ENCODE data around the gene UBE2D2.
"Not testable (repeated sequence)": the region's sequence is repeated elsewhere in the genome, so short reads cannot be mapped to it uniquely, and the experiment has no call there.

Gene UBE2D2

GRCh38 chr5:139549162-139549894 lies 11.8 kb upstream of the UBE2D2 start:
- DNase-seq (ENCODE audit: low read depth) = no peak

- not testable (repeated sequence) for DNase-seq (ENCODE audit: low read depth)
These were observed 10.9 kb upstream of the UBE2D2 start for GRCh38 chr5:139550051-139550872.

- DNase-seq (ENCODE audit: low read depth) = no peak
These were observed 9.8 kb upstream of the UBE2D2 start for GRCh38 chr5:139551191-139551889.

- no peak for DNase-seq (ENCODE audit: low read depth)
These were observed 8.1 kb upstream of the UBE2D2 start for GRCh38 chr5:139552893-139553575.

GRCh38 chr5:139554264-139554663 lies 6.9 kb upstream of the UBE2D2 start:
- no peak for DNase-seq (ENCODE audit: low read depth)

- DNase-seq (ENCODE audit: low read depth) = no peak
These were observed 3.3 kb upstream of the UBE2D2 start for GRCh38 chr5:139557811-139558210.

- DNase-seq (ENCODE audit: low read depth) = no peak
These were observed 714 bp downstream of the UBE2D2 start for GRCh38 chr5:139561655-139562451.

GRCh38 chr5:139562847-139563246 lies 1.7 kb downstream of the UBE2D2 start:
- no peak for DNase-seq (ENCODE audit: low read depth)

GRCh38 chr5:139565411-139566305 lies 4.5 kb downstream of the UBE2D2 start:
- no peak for DNase-seq (ENCODE audit: low read depth)

GRCh38 chr5:139566611-139567010 lies 5.5 kb downstream of the UBE2D2 start:
- no peak for DNase-seq (ENCODE audit: low read depth)

- DNase-seq (ENCODE audit: low read depth) = no peak
These were observed 8.3 kb downstream of the UBE2D2 start for GRCh38 chr5:139569270-139569955.

GRCh38 chr5:139571543-139571942 lies 10.4 kb downstream of the UBE2D2 start:
- no peak for DNase-seq (ENCODE audit: low read depth)

- no peak for DNase-seq (ENCODE audit: low read depth)
These were observed 10.8 kb downstream of the UBE2D2 start for GRCh38 chr5:139571966-139572365.

- no peak for DNase-seq (ENCODE audit: low read depth)
These were observed 13.6 kb downstream of the UBE2D2 start for GRCh38 chr5:139574641-139575312.

GRCh38 chr5:139575313-139575646 lies 14.1 kb downstream of the UBE2D2 start:
- no peak for DNase-seq (ENCODE audit: low read depth)

GRCh38 chr5:139575751-139576150 lies 14.6 kb downstream of the UBE2D2 start:
- no peak for DNase-seq (ENCODE audit: low read depth)

- no peak for DNase-seq (ENCODE audit: low read depth)
These were observed 16.7 kb downstream of the UBE2D2 start for GRCh38 chr5:139577689-139578290.

- DNase-seq (ENCODE audit: low read depth) = no peak
These were observed 17.2 kb downstream of the UBE2D2 start for GRCh38 chr5:139578325-139578724.

GRCh38 chr5:139582181-139582580 lies 21.0 kb downstream of the UBE2D2 start:
- DNase-seq (ENCODE audit: low read depth) = not testable (repeated sequence)

Data from stimulated activated CD8-positive, alpha-beta memory T cell treated with anti-CD3 and anti-CD28 coated beads, Interleukin-15, amount 100 ng/mL, for 1 hour (primary cell).